DND-41 (cell line): ENCODE results near the gene LTB.

ENCODE experiments used
- ATAC-seq: fragments of 200-7000 bp; cut with Tn5 transposase; 3 replicates; pipeline ENCODE4 v1.9.1; 2021; ENCODE audit warnings: low read depth; ENCODE audit not compliant: insufficient read depth
- DNase-seq: peaks from one replicate; pipeline ENCODE4 v3.0.0-alpha.2; 2020
- H2AFZ ChIP-seq: 2 replicates; pipeline ENCODE4 v1.6.0; 2012; ENCODE audit warnings: low read depth, low read length
- H3K27ac ChIP-seq: 2 replicates; pipeline ENCODE4 v1.5.1; 2012; ENCODE audit warnings: low read length, inconsistent platforms
- H3K27me3 ChIP-seq: fragments of 200-600 bp; sonication (generic); 2 replicates; pipeline ENCODE4 v1.6.0; 2012; ENCODE audit warnings: low read length, mild to moderate bottlenecking, inconsistent platforms; ENCODE audit not compliant: insufficient read depth, poor library complexity
- H3K36me3 ChIP-seq: 2 replicates; pipeline ENCODE4 v1.5.1; 2012; ENCODE audit warnings: low read length, inconsistent platforms; ENCODE audit not compliant: insufficient read depth
- H3K4me1 ChIP-seq: 2 replicates; pipeline ENCODE4 v1.5.1; 2012; ENCODE audit warnings: mild to moderate bottlenecking, low read length; ENCODE audit not compliant: insufficient read depth
- H3K4me2 ChIP-seq: 2 replicates; pipeline ENCODE4 v1.6.0; 2012; ENCODE audit warnings: mild to moderate bottlenecking, moderate library complexity, low read length, inconsistent platforms; ENCODE audit not compliant: insufficient read depth
- H3K4me3 ChIP-seq, 2 experiments: fragments of 200-600 bp in 1 of 2; shearing (Covaris generic) in 1 of 2; 2 replicates each; pipeline ENCODE4 v1.5.1; 2012 to 2016; ENCODE audit warnings: inconsistent platforms in 2 of 2, low read length in 2 of 2, mild to moderate bottlenecking in 2 of 2, low read depth in 1 of 2, moderate library complexity in 1 of 2
- H3K79me2 ChIP-seq: 2 replicates; pipeline ENCODE4 v1.6.0; 2012; ENCODE audit warnings: low read length, inconsistent platforms; ENCODE audit not compliant: insufficient read depth
- H3K9ac ChIP-seq: 2 replicates; pipeline ENCODE4 v1.6.0; 2012; ENCODE audit warnings: low read depth, mild to moderate bottlenecking, inconsistent platforms, low read length, moderate library complexity
- H3K9me3 ChIP-seq: 2 replicates; pipeline ENCODE4 v1.5.1; 2012; ENCODE audit warnings: low read length, moderate library complexity, mild to moderate bottlenecking, inconsistent platforms; ENCODE audit not compliant: insufficient read depth, severe bottlenecking
- H4K20me1 ChIP-seq: 2 replicates; pipeline ENCODE4 v1.6.0; 2012; ENCODE audit warnings: low read length; ENCODE audit not compliant: insufficient read depth
- EZH2 ChIP-seq: IDR thresholded peaks from 3 replicates; pipeline ENCODE4 v1.6.1; 2012; ENCODE audit warnings: borderline replicate concordance, low read depth, mild to moderate bottlenecking, moderate library complexity, low read length, inconsistent platforms; ENCODE audit not compliant: severe bottlenecking
- TF ChIP-seq, protein P1 (sequence below): IDR thresholded peaks from 2 replicates; pipeline ENCODE4 v1.5.1; 2012; ENCODE audit warnings: borderline replicate concordance, low read length, moderate library complexity, mild to moderate bottlenecking; ENCODE audit not compliant: poor library complexity, severe bottlenecking; ENCODE audit errors: extremely low read depth

The LTB gene

DNA sequence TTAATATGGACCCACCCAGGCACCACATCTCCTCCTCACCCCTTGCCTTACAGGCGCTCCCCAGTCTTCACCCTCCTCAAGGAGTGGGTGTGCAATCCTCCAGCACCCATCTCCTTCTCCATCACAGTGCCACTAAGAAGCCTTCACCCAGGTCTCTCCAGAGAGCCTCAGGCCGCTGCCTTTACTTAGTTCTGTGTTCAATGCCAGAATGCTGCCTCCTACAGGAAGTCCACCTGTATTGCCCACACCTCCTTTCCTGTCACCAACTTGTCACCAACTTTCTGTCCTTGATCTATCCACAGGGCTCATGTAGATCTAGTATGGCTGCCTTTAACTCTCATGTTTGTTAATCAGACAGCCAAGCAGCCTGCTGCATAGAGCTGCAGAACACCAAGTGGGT lies 3.3 kb upstream of the LTB start:
- Histone ChIP-seq H3K79me2 (peaks cover 4% of the 10 kb centered on the region; the same call in 1 of the 2 replicates), H3K36me3 (no peaks in the 10 kb centered on the region; the same call in 1 of the 2 replicates), H3K9me3 (no peaks in the 10 kb centered on the region), H3K4me1 (peaks cover 50% of the 10 kb centered on the region), H3K9ac (peak overlapping the region; percentile 13; the same call in 1 of the 2 replicates), H3K27me3 (peaks cover 10% of the 10 kb centered on the region), H3K4me3 (no peak overlapping the region), H3K27ac (peak overlapping the region; percentile 67), H4K20me1 (no peaks in the 10 kb centered on the region), H2AFZ (no peak overlapping the region), H3K4me2 (no peak overlapping the region)
- ATAC-seq, result 0 out of 3 replicates have a peak, but pooled peaks have one; percentile 3
- TF ChIP-seq, protein P1, sequence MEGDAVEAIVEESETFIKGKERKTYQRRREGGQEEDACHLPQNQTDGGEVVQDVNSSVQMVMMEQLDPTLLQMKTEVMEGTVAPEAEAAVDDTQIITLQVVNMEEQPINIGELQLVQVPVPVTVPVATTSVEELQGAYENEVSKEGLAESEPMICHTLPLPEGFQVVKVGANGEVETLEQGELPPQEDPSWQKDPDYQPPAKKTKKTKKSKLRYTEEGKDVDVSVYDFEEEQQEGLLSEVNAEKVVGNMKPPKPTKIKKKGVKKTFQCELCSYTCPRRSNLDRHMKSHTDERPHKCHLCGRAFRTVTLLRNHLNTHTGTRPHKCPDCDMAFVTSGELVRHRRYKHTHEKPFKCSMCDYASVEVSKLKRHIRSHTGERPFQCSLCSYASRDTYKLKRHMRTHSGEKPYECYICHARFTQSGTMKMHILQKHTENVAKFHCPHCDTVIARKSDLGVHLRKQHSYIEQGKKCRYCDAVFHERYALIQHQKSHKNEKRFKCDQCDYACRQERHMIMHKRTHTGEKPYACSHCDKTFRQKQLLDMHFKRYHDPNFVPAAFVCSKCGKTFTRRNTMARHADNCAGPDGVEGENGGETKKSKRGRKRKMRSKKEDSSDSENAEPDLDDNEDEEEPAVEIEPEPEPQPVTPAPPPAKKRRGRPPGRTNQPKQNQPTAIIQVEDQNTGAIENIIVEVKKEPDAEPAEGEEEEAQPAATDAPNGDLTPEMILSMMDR, result peak; percentile 70
- TF ChIP-seq EZH2, result no peak
- DNase-seq, result peak; percentile 69

DNA sequence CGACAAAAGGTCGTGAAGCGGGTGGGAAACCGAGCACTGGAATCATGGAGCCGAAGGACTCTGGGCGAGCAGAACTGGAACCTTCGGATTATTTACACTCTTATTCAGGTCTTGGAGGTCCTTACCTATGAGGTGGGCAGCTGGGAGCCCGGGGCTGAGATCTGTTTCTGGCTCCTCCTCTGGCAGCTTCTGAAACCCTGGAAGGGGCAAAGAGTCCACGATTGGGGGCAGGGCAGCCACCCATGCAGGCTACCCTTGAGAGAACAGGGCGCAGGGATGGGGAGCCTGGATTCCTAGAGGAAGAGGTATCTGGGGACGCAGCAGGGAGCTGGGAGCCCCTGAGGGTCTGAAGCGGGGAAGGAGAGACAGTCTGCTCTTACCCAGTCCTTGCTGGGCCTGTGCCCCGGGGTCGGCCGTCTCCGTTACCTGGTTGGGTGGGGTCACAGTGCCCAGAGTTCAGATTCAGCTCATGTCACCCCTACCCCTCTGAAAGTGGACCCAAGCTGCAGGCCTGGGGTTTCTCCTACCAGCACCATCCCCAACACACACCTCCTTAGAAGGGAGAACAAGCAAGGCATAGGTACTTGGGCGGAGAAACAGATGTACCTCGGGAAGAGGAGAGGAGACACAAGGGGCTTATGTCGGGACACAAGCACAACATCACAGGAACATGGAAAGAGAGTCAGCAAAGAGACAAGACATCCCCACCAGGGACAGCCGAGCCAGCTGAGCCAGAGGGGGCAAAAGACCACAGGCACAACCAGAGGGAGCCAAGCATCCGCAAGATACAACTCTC lies 592 bp downstream of the LTB start:
- Histone ChIP-seq H3K27ac (peak overlapping the region; percentile 76), H3K4me1 (peaks cover 49% of the 10 kb centered on the region), H3K4me2 (peak overlapping the region; percentile 99), H4K20me1 (no peaks in the 10 kb centered on the region), H3K36me3 (no peaks in the 10 kb centered on the region; the same call in 1 of the 2 replicates), H3K4me3 (peak overlapping the region; percentile 78 to 95), H3K27me3 (peaks cover 10% of the 10 kb centered on the region), H3K9ac (peak overlapping the region; percentile 91), H3K79me2 (peaks cover 4% of the 10 kb centered on the region; the same call in 1 of the 2 replicates), H2AFZ (peak overlapping the region; percentile 100), H3K9me3 (no peaks in the 10 kb centered on the region)
- no peak for TF ChIP-seq EZH2
- TF ChIP-seq, protein P1, result no peak
- peak; percentile 51 for DNase-seq
- ATAC-seq, result 0 out of 3 replicates have a peak, but pooled peaks have one; percentile 1

DNA sequence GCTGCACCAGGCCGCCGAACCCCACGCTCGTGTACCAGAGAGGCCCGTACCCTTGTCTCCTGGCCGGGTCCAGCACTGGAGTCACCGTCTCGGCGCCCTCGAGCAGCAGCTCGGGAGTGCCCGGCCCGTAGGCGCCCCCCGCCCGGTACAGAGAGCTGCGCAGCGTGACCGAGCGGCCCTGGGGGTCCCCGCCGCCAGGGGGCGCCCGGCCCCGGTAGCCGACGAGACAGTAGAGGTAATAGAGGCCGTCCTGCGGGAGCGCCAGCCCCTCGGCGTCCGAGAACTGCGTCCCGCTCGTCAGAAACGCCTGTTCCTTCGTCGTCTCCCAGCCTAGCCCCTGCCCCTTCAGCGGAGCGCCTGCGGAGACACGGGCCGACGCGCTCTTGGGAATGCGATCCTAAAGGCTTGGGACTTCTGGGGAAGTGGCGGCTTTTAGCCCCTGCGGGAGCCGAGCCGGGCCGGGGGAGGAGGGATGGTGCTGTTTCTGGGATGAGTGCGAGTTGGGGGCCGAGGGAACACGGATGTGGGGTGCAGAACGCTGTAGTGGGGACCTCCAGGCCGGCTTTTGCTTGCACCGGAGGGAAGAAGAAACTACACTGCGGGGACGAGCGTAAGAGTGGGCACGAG lies 1.3 kb downstream of the LTB start:
- Histone ChIP-seq H3K4me1 (peaks cover 49% of the 10 kb centered on the region), H3K4me2 (peak overlapping the region; percentile 99), H3K4me3 (peak overlapping the region; percentile 78 to 95), H3K9me3 (no peaks in the 10 kb centered on the region), H3K36me3 (no peaks in the 10 kb centered on the region; the same call in 1 of the 2 replicates), H3K27me3 (peaks cover 10% of the 10 kb centered on the region), H4K20me1 (no peaks in the 10 kb centered on the region), H2AFZ (peak overlapping the region; percentile 100), H3K27ac (peak overlapping the region; percentile 76), H3K79me2 (peaks cover 4% of the 10 kb centered on the region; the same call in 1 of the 2 replicates), H3K9ac (peak overlapping the region; percentile 91)
- TF ChIP-seq, protein P1, result peak; percentile 94
- TF ChIP-seq EZH2, result peak; percentile 52
- DNase-seq (peak; percentile 90), ATAC-seq (peak; percentile 78)
